HepG2 (cell line): ENCODE measurements around the gene ZC3H18. TPM values are rescaled to one million over a fixed set of nuclear protein-coding genes. Genes with fewer than 3 reads are reported as not detected.

Experiments used
- KDM5B ChIP-seq: sonication (generic); formaldehyde crosslinking; IDR thresholded peaks from 2 replicates; pipeline ENCODE4 v1.4.0; 2020; ENCODE audit warnings: missing genetic modification reagents, mild to moderate bottlenecking, borderline replicate concordance
- KLF13 ChIP-seq: sonication (generic); formaldehyde crosslinking; IDR thresholded peaks from 2 replicates; pipeline ENCODE4 v1.4.0; 2020; ENCODE audit warnings: mild to moderate bottlenecking, missing genetic modification reagents
- MAZ ChIP-seq, 2 experiments: sonication (generic) in 1 of 2; formaldehyde crosslinking in 1 of 2; IDR thresholded peaks; 2 replicates each; pipeline versions ENCODE4 v1.5.0 to v1.6.1; 2012 to 2020; ENCODE audit warnings: low read depth in 2 of 2, mild to moderate bottlenecking in 2 of 2, borderline replicate concordance in 1 of 2, improper control_type of control experiment in 1 of 2, low read length in 1 of 2, missing genetic modification reagents in 1 of 2, moderate library complexity in 1 of 2
- MIXL1 ChIP-seq: IDR thresholded peaks from 2 replicates; pipeline ENCODE4 v1.6.1; 2016
- NRL ChIP-seq: sonication (generic); formaldehyde crosslinking; IDR thresholded peaks from 2 replicates; pipeline ENCODE4 v1.5.0; 2020; ENCODE audit warnings: missing genetic modification reagents, mild to moderate bottlenecking, moderate library complexity, borderline replicate concordance
- RORA ChIP-seq: sonication (generic); formaldehyde crosslinking; IDR thresholded peaks from 2 replicates; pipeline ENCODE4 v1.5.0; 2020; ENCODE audit warnings: mild to moderate bottlenecking, missing genetic modification reagents, moderate library complexity
- SIN3A ChIP-seq: IDR thresholded peaks from 2 replicates; pipeline ENCODE4 v1.6.1; 2011; ENCODE audit warnings: low read depth, mild to moderate bottlenecking, control low read depth, low read length, borderline replicate concordance
- SIX4 ChIP-seq: sonication (generic); formaldehyde crosslinking; IDR thresholded peaks from 2 replicates; pipeline ENCODE4 v1.4.0; 2020; ENCODE audit warnings: missing genetic modification reagents
- SMAD1 ChIP-seq: sonication (generic); formaldehyde crosslinking; IDR thresholded peaks from 2 replicates; pipeline ENCODE4 v1.4.0; 2020; ENCODE audit warnings: missing genetic modification reagents, low read depth, mild to moderate bottlenecking, borderline replicate concordance
- SOX5 ChIP-seq: IDR thresholded peaks from 2 replicates; pipeline ENCODE4 v1.6.1; 2016; ENCODE audit warnings: borderline replicate concordance
- THYN1 ChIP-seq: sonication (generic); formaldehyde crosslinking; IDR thresholded peaks from 2 replicates; pipeline ENCODE4 v1.8.1; 2023; ENCODE audit warnings: low read depth, mild to moderate bottlenecking, moderate library complexity, missing genetic modification reagents, borderline replicate concordance
- U2AF2 ChIP-seq: fragments of 200-400 bp; formaldehyde crosslinking; IDR thresholded peaks from 2 replicates; pipeline ENCODE4 v1.6.1; 2017; ENCODE audit warnings: low read depth, mild to moderate bottlenecking, low read length
- ZMYM3 ChIP-seq: sonication (generic); formaldehyde crosslinking; IDR thresholded peaks from 2 replicates; pipeline ENCODE4 v1.5.1; 2020; ENCODE audit warnings: mild to moderate bottlenecking, missing genetic modification reagents
- ZNF629 ChIP-seq: sonication (generic); formaldehyde crosslinking; conservative IDR thresholded peaks from 2 replicates; pipeline ENCODE4 v1.5.0; 2020; ENCODE audit warnings: missing genetic modification reagents
- ZNF703 ChIP-seq: sonication (generic); formaldehyde crosslinking; IDR thresholded peaks from 2 replicates; pipeline ENCODE4 v1.5.1; 2020; ENCODE audit warnings: missing genetic modification reagents, mild to moderate bottlenecking, moderate library complexity, borderline replicate concordance
- ZNF839 ChIP-seq: sonication (generic); formaldehyde crosslinking; IDR thresholded peaks from 2 replicates; pipeline ENCODE4 v1.4.0; 2020; ENCODE audit warnings: missing genetic modification reagents, mild to moderate bottlenecking, borderline replicate concordance
- ZSCAN22 ChIP-seq: sonication (generic); formaldehyde crosslinking; IDR thresholded peaks from 2 replicates; pipeline ENCODE4 v1.4.0; 2020; ENCODE audit warnings: mild to moderate bottlenecking, missing genetic modification reagents
- polyA plus RNA-seq, 8 experiments: library from polyadenylated mRNA; depleted of rRNA in 3 of 8; stranded (reverse) in 7 of 8; unstranded in 1 of 8; fragments of >200 nt; fragmentation: Illumina TruSeq in 4 of 8; extraction: Trizol in 4 of 8; gene quantifications; 2 replicates each; pipeline versions ENCODE4 v1.2.1 to v1.2.3, GENCODE V29; 2011 to 2016; ENCODE audit warnings: low read depth in 4 of 8, missing spikeins in 1 of 8, mixed read lengths in 1 of 8; ENCODE audit not compliant: insufficient read depth in 1 of 8
- total RNA-seq, 5 experiments: library from RNA; depleted of rRNA; stranded (reverse); fragments of >200 nt; fragmentation: Illumina TruSeq; extraction: Trizol; gene quantifications; 2 replicates each; pipeline ENCODE4 v1.2.3, GENCODE V29; 2016; ENCODE audit warnings: low read depth in 1 of 5
- TF ChIP-seq, protein P1 (sequence below): sonication (generic); formaldehyde crosslinking; IDR thresholded peaks from 2 replicates; pipeline ENCODE4 v1.5.1; 2020; ENCODE audit warnings: missing genetic modification reagents, mild to moderate bottlenecking, borderline replicate concordance
- TF ChIP-seq, protein P2 (sequence below): sonication (generic); formaldehyde crosslinking; IDR thresholded peaks from 2 replicates; pipeline ENCODE4 v1.5.1; 2020; ENCODE audit warnings: mild to moderate bottlenecking, missing genetic modification reagents, moderate library complexity
- TF ChIP-seq, protein P3 (sequence below): sonication (generic); formaldehyde crosslinking; IDR thresholded peaks from 2 replicates; pipeline ENCODE4 v1.4.0; 2020; ENCODE audit warnings: missing genetic modification reagents

Gene ZC3H18
- total and polyA plus RNA-seq, 2 of the 13 experiments (the other 11 are each of a cell fraction or from before 2014, with no cell fraction given) = 11.2 to 27.4 TPM

DNA sequence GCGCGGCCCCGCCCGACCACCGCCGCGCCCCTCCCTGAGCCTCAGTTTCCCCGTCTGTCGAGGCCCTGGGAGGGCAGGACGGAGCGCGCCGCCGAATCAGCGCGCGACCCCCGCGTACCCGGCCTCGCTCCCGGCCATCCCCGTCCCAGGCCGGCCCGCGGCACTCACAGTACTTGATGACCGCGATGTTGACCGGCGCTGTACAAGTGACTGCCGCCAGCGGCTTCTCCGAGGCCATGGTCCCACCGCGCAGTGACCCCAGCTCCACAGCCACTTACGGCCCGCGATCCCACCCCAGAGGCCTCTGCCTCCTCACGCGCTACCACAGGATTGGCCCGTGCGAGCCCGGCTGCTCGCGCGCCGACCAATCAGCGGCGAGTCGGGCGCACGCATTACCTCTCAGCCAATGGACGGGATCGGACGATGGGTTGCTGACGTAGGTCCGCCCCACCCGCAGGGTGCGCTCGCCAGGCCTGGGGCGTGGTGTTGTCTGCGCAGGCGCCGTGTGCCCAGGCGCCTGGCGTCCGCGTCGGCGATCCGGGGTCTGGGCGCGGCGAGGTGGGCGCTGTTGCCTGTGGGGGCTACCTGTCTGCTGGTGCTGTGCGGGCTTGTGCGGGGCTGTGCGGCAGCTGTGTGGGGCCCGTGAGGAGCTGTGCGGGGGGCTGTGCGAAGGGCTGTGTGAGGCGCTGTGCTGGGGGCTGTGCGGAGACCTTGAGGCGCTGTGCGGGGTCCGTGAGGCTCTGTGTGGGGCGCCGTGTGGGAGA is 92.8 kb downstream of the ZC3H18 start, which contains the start of gene MVD (continued):
- TF ChIP-seq SIN3A = peak; percentile 96; the same call in 1 of the 2 replicates
- no peak; the same call in 1 of the 2 replicates for TF ChIP-seq SOX5 (CRISPR knock-in tag)
- peak; percentile 62; the same call in 1 of the 2 replicates for TF ChIP-seq ZNF839 (CRISPR knock-in tag)
- no peak for TF ChIP-seq THYN1 (CRISPR knock-in tag)
- no peak; the same call in 1 of the 2 replicates for TF ChIP-seq KLF13
- 0 out of 2 replicates have a peak, but pooled peaks have one; percentile 32 for TF ChIP-seq ZSCAN22 (CRISPR knock-in tag)
- TF ChIP-seq, protein P1, sequence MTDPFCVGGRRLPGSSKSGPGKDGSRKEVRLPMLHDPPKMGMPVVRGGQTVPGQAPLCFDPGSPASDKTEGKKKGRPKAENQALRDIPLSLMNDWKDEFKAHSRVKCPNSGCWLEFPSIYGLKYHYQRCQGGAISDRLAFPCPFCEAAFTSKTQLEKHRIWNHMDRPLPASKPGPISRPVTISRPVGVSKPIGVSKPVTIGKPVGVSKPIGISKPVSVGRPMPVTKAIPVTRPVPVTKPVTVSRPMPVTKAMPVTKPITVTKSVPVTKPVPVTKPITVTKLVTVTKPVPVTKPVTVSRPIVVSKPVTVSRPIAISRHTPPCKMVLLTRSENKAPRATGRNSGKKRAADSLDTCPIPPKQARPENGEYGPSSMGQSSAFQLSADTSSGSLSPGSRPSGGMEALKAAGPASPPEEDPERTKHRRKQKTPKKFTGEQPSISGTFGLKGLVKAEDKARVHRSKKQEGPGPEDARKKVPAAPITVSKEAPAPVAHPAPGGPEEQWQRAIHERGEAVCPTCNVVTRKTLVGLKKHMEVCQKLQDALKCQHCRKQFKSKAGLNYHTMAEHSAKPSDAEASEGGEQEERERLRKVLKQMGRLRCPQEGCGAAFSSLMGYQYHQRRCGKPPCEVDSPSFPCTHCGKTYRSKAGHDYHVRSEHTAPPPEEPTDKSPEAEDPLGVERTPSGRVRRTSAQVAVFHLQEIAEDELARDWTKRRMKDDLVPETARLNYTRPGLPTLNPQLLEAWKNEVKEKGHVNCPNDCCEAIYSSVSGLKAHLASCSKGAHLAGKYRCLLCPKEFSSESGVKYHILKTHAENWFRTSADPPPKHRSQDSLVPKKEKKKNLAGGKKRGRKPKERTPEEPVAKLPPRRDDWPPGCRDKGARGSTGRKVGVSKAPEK = no peak
- TF ChIP-seq, protein P2, sequence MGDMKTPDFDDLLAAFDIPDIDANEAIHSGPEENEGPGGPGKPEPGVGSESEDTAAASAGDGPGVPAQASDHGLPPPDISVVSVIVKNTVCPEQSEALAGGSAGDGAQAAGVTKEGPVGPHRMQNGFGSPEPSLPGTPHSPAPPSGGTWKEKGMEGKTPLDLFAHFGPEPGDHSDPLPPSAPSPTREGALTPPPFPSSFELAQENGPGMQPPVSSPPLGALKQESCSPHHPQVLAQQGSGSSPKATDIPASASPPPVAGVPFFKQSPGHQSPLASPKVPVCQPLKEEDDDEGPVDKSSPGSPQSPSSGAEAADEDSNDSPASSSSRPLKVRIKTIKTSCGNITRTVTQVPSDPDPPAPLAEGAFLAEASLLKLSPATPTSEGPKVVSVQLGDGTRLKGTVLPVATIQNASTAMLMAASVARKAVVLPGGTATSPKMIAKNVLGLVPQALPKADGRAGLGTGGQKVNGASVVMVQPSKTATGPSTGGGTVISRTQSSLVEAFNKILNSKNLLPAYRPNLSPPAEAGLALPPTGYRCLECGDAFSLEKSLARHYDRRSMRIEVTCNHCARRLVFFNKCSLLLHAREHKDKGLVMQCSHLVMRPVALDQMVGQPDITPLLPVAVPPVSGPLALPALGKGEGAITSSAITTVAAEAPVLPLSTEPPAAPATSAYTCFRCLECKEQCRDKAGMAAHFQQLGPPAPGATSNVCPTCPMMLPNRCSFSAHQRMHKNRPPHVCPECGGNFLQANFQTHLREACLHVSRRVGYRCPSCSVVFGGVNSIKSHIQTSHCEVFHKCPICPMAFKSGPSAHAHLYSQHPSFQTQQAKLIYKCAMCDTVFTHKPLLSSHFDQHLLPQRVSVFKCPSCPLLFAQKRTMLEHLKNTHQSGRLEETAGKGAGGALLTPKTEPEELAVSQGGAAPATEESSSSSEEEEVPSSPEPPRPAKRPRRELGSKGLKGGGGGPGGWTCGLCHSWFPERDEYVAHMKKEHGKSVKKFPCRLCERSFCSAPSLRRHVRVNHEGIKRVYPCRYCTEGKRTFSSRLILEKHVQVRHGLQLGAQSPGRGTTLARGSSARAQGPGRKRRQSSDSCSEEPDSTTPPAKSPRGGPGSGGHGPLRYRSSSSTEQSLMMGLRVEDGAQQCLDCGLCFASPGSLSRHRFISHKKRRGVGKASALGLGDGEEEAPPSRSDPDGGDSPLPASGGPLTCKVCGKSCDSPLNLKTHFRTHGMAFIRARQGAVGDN (CRISPR knock-in tag) = peak; percentile 93
- peak; percentile 65; the same call in 1 of the 2 replicates for TF ChIP-seq MAZ (IDR thresholded peaks at IDR 0.05; ENCODE audit: borderline replicate concordance, low read depth, low read length)
- peak; percentile 92 for TF ChIP-seq MAZ (CRISPR knock-in tag; IDR thresholded peaks at IDR 0.05; ENCODE audit: low read depth)
- TF ChIP-seq, protein P3, sequence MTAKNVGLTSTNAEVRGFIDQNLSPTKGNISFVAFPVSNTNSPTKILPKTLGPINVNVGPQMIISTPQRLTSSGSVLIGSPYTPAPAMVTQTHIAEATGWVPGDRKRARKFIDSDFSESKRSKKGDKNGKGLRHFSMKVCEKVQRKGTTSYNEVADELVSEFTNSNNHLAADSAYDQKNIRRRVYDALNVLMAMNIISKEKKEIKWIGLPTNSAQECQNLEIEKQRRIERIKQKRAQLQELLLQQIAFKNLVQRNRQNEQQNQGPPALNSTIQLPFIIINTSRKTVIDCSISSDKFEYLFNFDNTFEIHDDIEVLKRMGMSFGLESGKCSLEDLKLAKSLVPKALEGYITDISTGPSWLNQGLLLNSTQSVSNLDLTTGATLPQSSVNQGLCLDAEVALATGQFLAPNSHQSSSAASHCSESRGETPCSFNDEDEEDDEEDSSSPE (CRISPR knock-in tag) = peak; percentile 86
- TF ChIP-seq KDM5B (CRISPR knock-in tag) = peak; percentile 97
- no peak for TF ChIP-seq U2AF2
- TF ChIP-seq SIX4 (CRISPR knock-in tag) = peak; percentile 33; the same call in 1 of the 2 replicates
- TF ChIP-seq MIXL1 = peak; percentile 7; the same call in 1 of the 2 replicates
- no peak; the same call in 1 of the 2 replicates for TF ChIP-seq NRL (CRISPR knock-in tag)
- TF ChIP-seq ZNF629 (CRISPR knock-in tag) = no peak
- TF ChIP-seq RORA (CRISPR knock-in tag) = no peak
- TF ChIP-seq SMAD1 (CRISPR knock-in tag) = peak; percentile 80; the same call in 1 of the 2 replicates
- TF ChIP-seq ZNF703 = no peak; the same call in 1 of the 2 replicates
- no peak; the same call in 1 of the 2 replicates for TF ChIP-seq ZMYM3 (CRISPR knock-in tag)
